ENCODE measurements around the gene BRD9. TPM values are rescaled to one million over a fixed set of nuclear protein-coding genes. Genes with fewer than 3 reads are reported as not detected.

Gene BRD9
- total and polyA plus RNA-seq, 9 of the 15 experiments (the other 6 are each of a cell fraction or from before 2014, with no cell fraction given), result 2.4 to 68.7 (median 44.9) TPM

GRCh38 chr5:872301-872700, 20.3 kb downstream of the BRD9 start:
- Histone ChIP-seq H3K4me1 (replicated peaks in 1 of 2; ENCODE audit: control insufficient read depth in 2 of 2, insufficient read depth in 2 of 2, low read length in 2 of 2) (peaks cover 0 to 5% of the 10 kb centered on the region in 2 experiments; a peak in 2 of 5 replicates), H3K27me3 (ENCODE audit: control insufficient read depth in 2 of 2, insufficient read depth in 2 of 2, low read length in 2 of 2) (no peaks in the 10 kb centered on the region), H3K4me3 (no peak overlapping the region), H3K36me3 (ENCODE audit: control insufficient read depth, insufficient read depth, low read length) (peaks cover 97% of the 10 kb centered on the region), H3K27ac (ENCODE audit: extremely low read depth, low read depth, low read length) (no peak overlapping the region), H3K9ac (ENCODE audit: insufficient read depth in 1 of 2, low read depth in 2 of 2, low read length in 2 of 2) (no peak overlapping the region), H3K9me1 (ENCODE audit: control insufficient read depth, insufficient read depth, low read length) (no peaks in the 10 kb centered on the region), H3K79me2 (ENCODE audit: control insufficient read depth, insufficient read depth, low read length) (peaks cover 4% of the 10 kb centered on the region; the same call in 2 of the 3 replicates), H4K20me1 (replicated peaks; ENCODE audit: control insufficient read depth, insufficient read depth, low read length) (peaks cover 9% of the 10 kb centered on the region), H3K9me3 (replicated peaks; ENCODE audit: control insufficient read depth, insufficient read depth, low read depth, low read length) (no peaks in the 10 kb centered on the region), H2AFZ (ENCODE audit: low read depth, low read length) (no peak overlapping the region), H3K4me2 (ENCODE audit: insufficient read depth, low read length) (no peak overlapping the region)
- no TSS peak for BruUV-seq (replicated peaks)
- no peak for FAIRE-seq
- no peak for DNase-seq (ENCODE audit: extremely low read depth in 1 of 4, low spot score in 3 of 4)
- WGBS (ENCODE audit: insufficient coverage, low coverage, missing lambda C conversion rate), result 95% methylated on average over 9 of the region's 10 CpGs
- no peak for TF ChIP-seq ZNF212 (CRISPR knock-in tag; IDR thresholded peaks at IDR 0.05)
- no peak for TF ChIP-seq CREM (IDR thresholded peaks at IDR 0.05; ENCODE audit: low read depth)
- TF ChIP-seq ELK1 (CRISPR knock-in tag; IDR thresholded peaks at IDR 0.05), result no peak
- no peak for TF ChIP-seq MTF1 (CRISPR knock-in tag; IDR thresholded peaks at IDR 0.05; ENCODE audit: borderline replicate concordance)
- no peak for TF ChIP-seq RHOXF2B (CRISPR knock-in tag; conservative IDR thresholded peaks at IDR 0.05)
- no peak for TF ChIP-seq SMAD3 (CRISPR knock-in tag; conservative IDR thresholded peaks at IDR 0.05)
- no peak for TF ChIP-seq ZNF274 (IDR thresholded peaks at IDR 0.05; ENCODE audit: borderline replicate concordance, low read depth, low read length)
- no peak for TF ChIP-seq ATF7 (IDR thresholded peaks at IDR 0.05)
- no peak for TF ChIP-seq HOXB6 (CRISPR knock-in tag; IDR thresholded peaks at IDR 0.05; ENCODE audit: borderline replicate concordance)
- TF ChIP-seq E2F1 (CRISPR knock-in tag; IDR thresholded peaks at IDR 0.05), result no peak
- no peak for TF ChIP-seq PKNOX1 (IDR thresholded peaks at IDR 0.05)
- no peak for TF ChIP-seq SMAD2 (IDR thresholded peaks at IDR 0.05; ENCODE audit: low read depth, low read length)
- no peak for TF ChIP-seq ZBTB9 (CRISPR knock-in tag; IDR thresholded peaks at IDR 0.05)
- no peak for TF ChIP-seq HES1 (IDR thresholded peaks at IDR 0.05; ENCODE audit: low read depth)
- TF ChIP-seq ZSCAN29 (IDR thresholded peaks at IDR 0.05), result no peak
- ChIA-PET CTCF (ENCODE audit: low intra/inter-chr PET ratio) (no interaction called here), POLR2A (interaction anchor here (1.4 kb wide), 1 partner anchor 11 kb away, joined by 8 read pairs; no protein-coding TSS in a partner anchor)
- in situ Hi-C loops (cut with MboI), result no loop called here
- intact Hi-C loops (cut with micrococcal nuclease), result no loop called here
- no peak for ATAC-seq

Data from K562 (cell line).